GM19351 (cell line): ENCODE measurements around the gene GLB1L2.

ENCODE experiments used
- ATAC-seq: cut with Tn5 transposase; IDR thresholded peaks from one replicate; pipeline ENCODE4 v1.9.1; 2021; ENCODE audit warnings: mild to moderate bottlenecking, moderate library complexity; ENCODE audit not compliant: unreplicated experiment

Gene GLB1L2

GRCh38 chr11:134346976-134347350 lies 15.2 kb downstream of the GLB1L2 start:
- ATAC-seq: no peak

- no peak for ATAC-seq
Observed at GRCh38 chr11:134347441-134347840, 15.7 kb downstream of the GLB1L2 start.

DNA sequence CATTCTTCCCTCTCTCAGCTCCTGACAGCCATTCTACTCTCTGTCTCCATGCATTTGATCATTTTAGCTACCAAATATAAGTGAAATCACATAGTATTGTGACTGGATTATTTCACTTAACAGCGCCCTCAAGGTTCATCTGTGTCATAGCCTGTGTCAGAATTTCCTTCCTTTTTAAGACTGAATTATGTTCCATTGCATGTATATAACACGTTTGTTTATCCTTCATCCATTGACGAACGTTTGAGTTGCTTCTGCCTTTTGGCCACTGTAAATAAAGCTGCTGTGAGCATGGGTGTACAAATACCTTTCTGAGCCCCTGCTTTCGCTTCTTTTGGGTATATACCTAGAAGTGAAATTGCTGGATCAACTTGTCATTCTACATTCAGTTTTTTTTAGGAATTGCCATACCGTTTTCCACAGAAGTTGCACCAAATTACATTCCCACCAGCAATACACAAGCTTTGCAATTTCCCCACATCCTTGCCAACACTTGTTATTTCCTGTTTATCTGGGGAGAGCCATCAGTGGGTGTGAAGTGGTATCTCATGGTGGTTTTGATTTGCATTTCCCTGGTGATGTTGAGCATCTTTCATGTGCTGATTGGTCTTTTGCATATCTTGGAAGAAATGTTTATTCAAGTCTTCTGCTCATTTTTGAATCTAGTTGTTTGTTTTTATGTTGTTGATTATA lies 17.5 kb downstream of the GLB1L2 start:
- ATAC-seq: peak; percentile 46

GRCh38 chr11:134349802-134350355 lies 18.1 kb downstream of the GLB1L2 start:
- ATAC-seq: no peak

- peak; percentile 80 for ATAC-seq
Observed at GRCh38 chr11:134350381-134350780, 18.6 kb downstream of the GLB1L2 start.

DNA sequence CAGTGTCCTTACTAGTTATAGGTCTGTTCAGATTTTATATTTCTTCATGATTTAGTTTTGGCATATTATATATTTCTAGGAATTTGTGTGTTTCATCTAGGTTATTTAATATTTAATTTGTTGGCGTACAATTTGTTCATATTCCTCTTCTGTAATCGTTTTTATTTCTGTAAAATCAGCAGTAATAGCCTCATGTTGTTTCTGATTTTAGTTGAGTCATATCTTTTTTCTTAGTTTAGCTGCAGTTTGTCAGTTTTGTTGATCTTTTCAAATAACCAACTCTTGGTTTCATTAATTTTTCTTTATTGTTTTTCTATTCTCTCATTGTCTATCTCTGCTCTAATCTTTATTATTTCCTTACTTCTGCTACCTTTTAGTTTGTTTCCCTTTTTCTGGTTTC lies 20.3 kb downstream of the GLB1L2 start:
- no peak for ATAC-seq

DNA sequence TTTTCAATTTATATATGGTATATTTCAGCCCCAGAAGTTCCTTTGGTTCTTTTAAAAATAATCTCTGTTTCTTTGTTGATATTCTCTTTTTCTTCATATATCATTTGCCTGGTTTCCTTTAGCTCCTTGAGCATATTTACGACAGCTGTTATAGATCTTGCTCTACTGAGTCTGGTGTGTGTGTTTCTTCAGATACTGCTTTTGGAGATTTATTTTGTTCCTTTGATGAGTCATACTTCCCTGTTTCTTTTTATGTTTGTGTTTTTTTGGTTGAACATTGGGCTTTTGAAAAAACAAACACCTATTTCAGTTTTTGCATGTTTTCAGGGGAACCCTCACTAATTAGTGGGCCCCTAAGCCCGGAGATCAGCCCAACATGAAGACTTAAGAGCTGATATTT lies 23.3 kb downstream of the GLB1L2 start:
- ATAC-seq: no peak

DNA sequence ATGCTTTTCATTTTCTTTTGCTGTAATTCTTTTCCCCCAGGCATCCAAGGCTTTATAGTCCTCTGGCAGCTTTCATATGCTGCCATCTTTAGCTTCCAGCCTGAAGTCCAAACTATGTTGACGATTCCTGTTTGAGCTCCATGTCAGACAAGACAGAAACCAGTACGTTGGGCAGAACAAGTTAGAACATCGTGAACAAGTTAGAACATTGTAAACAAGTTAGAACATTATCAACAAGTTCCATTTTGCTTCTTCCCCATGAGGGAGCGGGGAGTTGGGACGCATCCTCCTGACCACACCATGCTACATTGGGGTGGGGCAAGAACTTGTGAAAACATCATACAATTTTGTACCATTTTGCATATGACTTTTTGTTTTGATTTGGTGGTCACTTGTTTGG lies 23.9 kb downstream of the GLB1L2 start:
- ATAC-seq: no peak

- ATAC-seq: no peak
Observed at GRCh38 chr11:134356656-134357544, 25.1 kb downstream of the GLB1L2 start.

DNA sequence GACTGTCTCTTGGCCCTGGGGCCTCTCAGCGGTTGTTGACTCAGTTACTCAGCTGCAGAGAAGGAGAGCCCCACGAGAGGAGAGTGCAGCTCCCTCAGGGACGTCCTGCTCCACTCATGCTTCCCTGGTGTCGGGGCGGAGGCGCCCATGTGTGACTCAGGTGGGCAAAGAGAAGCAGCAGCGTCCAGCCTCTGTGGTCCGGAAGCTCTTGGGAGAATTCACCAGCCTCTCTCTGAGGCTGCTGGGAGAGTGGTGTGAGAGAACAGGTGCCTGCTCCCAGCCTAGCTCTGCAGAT lies 25.7 kb downstream of the GLB1L2 start:
- no peak for ATAC-seq

DNA sequence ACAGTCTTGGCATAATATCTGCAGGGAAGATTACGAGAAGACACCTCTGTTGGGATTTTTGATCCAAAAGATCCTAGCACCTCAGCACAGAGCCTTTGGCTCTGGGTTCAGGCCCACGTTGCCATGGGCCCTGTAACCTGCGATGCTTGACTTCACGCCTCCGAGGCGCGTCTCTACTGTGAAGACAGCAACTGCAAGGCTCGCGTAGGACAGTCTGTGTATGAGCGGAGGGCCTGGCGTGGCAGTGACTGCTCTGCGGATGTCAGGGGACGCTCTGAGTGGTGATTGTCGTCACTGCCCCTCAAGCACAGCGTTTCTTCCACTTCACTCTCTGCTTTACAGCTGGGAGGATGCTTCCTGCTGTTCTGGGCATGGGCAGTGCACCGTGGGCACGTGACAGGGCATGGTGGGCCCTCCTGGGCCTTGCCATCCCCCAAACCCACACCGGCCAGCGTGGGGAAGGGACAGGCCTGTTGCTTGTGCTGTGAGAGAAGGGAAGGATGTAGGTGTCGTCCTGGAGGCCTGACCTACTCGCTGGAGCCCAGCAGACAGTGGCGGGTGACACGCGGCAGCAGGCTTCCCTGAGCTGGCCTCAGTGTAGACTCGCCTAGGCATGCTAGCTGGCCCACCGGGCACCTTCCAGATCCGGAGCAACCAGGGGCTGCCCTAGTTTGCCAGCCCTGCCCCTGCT lies 26.5 kb downstream of the GLB1L2 start:
- no peak for ATAC-seq

DNA sequence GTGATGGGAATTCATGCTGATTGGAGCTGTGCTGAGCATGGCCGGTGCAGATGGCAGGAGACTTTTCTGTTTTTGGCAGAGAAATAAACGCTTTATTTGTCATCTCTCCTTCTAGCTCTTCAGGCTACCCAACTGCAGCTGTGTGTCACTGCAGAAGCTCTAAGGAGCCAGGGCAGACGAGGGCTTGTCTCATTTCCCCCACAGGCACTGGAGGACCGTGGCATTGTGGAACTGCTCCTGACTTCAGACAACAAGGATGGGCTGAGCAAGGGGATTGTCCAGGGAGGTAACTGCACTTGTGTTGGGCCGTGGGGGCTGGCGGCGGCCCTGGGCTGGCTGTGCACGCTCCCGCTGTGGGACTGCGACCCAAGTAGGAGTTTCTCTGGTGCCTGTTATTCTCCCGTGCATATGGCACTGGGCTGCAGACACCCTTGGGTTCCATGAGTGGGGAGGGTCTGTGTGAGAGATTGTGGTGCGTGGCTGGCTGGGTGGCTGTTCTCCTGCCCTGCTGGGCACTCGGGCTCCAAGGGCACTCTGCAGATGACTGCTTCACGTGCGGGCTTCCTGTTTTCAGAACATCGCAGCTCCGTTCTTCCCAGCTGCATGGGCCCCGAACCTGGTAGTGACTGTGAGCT lies 27.2 kb downstream of the GLB1L2 start:
- no peak for ATAC-seq

DNA sequence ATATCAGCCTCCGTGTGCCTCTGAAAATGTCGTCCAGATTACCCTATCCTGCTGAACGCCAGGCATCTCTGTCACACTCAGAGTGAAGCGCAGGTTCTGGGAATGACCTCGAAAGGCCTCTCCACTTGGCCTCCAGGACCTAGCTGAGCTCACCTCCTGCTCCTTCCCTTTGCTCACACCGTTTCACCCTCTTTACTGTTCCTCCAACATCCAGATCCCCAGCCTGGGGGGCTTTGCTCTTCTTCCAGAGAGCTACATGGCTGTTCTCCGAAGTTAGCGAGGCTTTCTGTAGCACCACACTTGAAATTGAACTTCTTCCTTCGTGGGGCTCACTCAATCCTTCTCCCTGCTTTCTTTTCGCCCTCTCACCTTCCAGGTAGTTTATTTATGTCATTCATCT lies 27.9 kb downstream of the GLB1L2 start:
- no peak for ATAC-seq

GRCh38 chr11:134360050-134360835 lies 28.5 kb downstream of the GLB1L2 start:
- peak; percentile 92 for ATAC-seq

- no peak for ATAC-seq
Observed at GRCh38 chr11:134361661-134362060, 29.9 kb downstream of the GLB1L2 start.

- ATAC-seq: no peak
Observed at GRCh38 chr11:134362192-134362901, 30.6 kb downstream of the GLB1L2 start.

DNA sequence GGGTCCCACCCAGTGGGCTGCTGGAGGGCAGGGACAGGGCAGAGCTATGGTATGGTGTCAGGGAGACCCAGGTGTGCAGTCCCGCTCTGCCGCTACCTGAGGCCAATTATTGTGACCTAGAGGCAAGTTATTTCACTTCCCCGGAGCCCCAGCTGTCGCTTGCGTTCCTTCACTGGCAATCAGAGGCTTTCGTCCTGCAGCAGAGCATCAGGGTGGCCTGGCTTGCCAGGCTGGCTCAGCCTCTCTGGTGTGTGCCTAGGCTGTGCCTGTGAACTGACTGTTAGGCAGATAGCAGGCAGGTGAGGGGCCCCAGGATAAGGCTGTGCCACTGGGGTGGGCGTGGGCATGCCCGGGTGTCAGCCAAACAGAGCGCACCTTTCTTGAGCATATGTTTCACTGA lies 31.4 kb downstream of the GLB1L2 start:
- no peak for ATAC-seq

GRCh38 chr11:134363592-134363991 lies 31.8 kb downstream of the GLB1L2 start:
- no peak for ATAC-seq

DNA sequence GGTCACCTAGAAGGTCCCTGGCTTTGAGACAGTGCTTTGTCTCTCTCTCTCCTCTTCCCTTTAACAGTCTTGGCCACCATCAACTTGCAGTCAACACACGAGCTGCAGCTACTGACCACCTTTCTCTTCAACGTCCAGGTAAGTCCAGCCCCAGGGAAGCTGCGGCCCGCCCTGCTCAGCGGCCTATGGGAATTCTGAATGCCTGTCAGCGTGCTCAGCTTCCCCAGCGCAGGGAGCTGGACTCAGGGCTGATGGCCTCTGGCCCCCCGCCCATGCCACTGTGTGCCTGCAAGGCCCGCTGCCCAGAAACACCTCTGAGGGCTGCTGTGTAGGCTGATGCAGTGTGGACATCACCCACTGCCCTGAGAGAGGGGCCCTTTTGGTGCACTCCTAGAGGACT lies 32.5 kb downstream of the GLB1L2 start:
- ATAC-seq: no peak
